Neural progenitor cell (in vitro differentiated cells): ENCODE measurements around the gene SF3B2. TPM values are rescaled to one million over a fixed set of nuclear protein-coding genes. Genes with fewer than 3 reads are reported as not detected.
"Not testable (repeated sequence)": the region's sequence is repeated elsewhere in the genome, so short reads cannot be mapped to it uniquely, and the experiment has no call there.

Source experiments
- DNase-seq: peaks from one replicate; pipeline ENCODE4 v3.0.0-alpha.2; 2016; ENCODE audit warnings: low spot score
- H2AFZ ChIP-seq: fragments of 200-600 bp; sonication (generic); replicated peaks from 2 replicates; pipeline ENCODE4 v1.6.1; 2016; ENCODE audit warnings: antibody characterized with exemption
- H3F3A ChIP-seq: fragments of 200-600 bp; sonication (generic); 2 replicates; pipeline ENCODE4 v1.6.1; 2016; ENCODE audit warnings: antibody characterized with exemption, low read depth
- H3K27ac ChIP-seq: fragments of 200-600 bp; sonication (generic); 2 replicates; pipeline ENCODE4 v1.5.1; 2016; ENCODE audit warnings: mild to moderate bottlenecking
- H3K27me3 ChIP-seq: fragments of 200-600 bp; sonication (generic); 2 replicates; pipeline ENCODE4 v1.6.1; 2016; ENCODE audit warnings: mild to moderate bottlenecking, moderate library complexity
- H3K36me3 ChIP-seq: fragments of 200-600 bp; sonication (generic); 2 replicates; pipeline ENCODE4 v1.5.1; 2016
- H3K4me1 ChIP-seq: fragments of 200-600 bp; sonication (generic); 2 replicates; pipeline ENCODE4 v1.6.1; 2016; ENCODE audit warnings: mixed run types
- H3K4me2 ChIP-seq: fragments of 200-600 bp; sonication (generic); 2 replicates; pipeline ENCODE4 v1.6.1; 2016
- H3K4me3 ChIP-seq: fragments of 200-600 bp; sonication (generic); 2 replicates; pipeline ENCODE4 v1.5.1; 2016
- H3K79me2 ChIP-seq: fragments of 200-600 bp; sonication (generic); 2 replicates; pipeline ENCODE4 v1.6.1; 2016; ENCODE audit warnings: low read depth
- H3K9ac ChIP-seq: fragments of 200-600 bp; sonication (generic); 2 replicates; pipeline ENCODE4 v1.6.1; 2016
- H3K9me3 ChIP-seq: fragments of 200-600 bp; sonication (generic); 2 replicates; pipeline ENCODE4 v1.5.1; 2016; ENCODE audit warnings: low read depth
- H4K20me1 ChIP-seq: fragments of 200-600 bp; sonication (generic); 2 replicates; pipeline ENCODE4 v1.6.1; 2016; ENCODE audit warnings: low read depth
- H3K27ac Mint-ChIP-seq: 3 replicates; pipeline ENCODE4 v1.8.0; 2021; ENCODE audit warnings: mixed read lengths
- H3K27me3 Mint-ChIP-seq: 2 replicates; pipeline ENCODE4 v1.8.0; 2022; ENCODE audit warnings: low read depth, mild to moderate bottlenecking, inconsistent platforms, moderate library complexity, mixed read lengths; ENCODE audit not compliant: insufficient read depth
- H3K36me3 Mint-ChIP-seq: 3 replicates; pipeline ENCODE4 v1.8.0; 2021; ENCODE audit warnings: mixed read lengths
- H3K4me1 Mint-ChIP-seq: 3 replicates; pipeline ENCODE4 v1.8.0; 2021; ENCODE audit warnings: mixed read lengths
- H3K4me3 Mint-ChIP-seq: 3 replicates; pipeline ENCODE4 v1.8.0; 2021; ENCODE audit warnings: mild to moderate bottlenecking, moderate library complexity, mixed read lengths
- H3K9me3 Mint-ChIP-seq: 3 replicates; pipeline ENCODE4 v1.8.0; 2020; ENCODE audit warnings: mixed read lengths
- CTCF ChIP-seq: fragments of 200-600 bp; sonication (generic); IDR thresholded peaks from 2 replicates; pipeline ENCODE4 v1.5.1; 2017; ENCODE audit warnings: antibody characterized with exemption, mild to moderate bottlenecking
- EZH2 ChIP-seq: fragments of 200-600 bp; sonication (generic); IDR thresholded peaks from 2 replicates; pipeline ENCODE4 v1.6.1; 2017; ENCODE audit warnings: antibody characterized with exemption, mild to moderate bottlenecking, moderate library complexity
- EZH2phosphoT487 ChIP-seq: fragments of 200-600 bp; sonication (generic); IDR thresholded peaks from 2 replicates; pipeline ENCODE4 v1.6.1; 2017; ENCODE audit warnings: antibody characterized with exemption
- total RNA-seq: library from RNA; depleted of rRNA; stranded (reverse); fragments of >200 nt; gene quantifications from 2 replicates; pipeline ENCODE4 v1.2.3, GENCODE V29; 2015; ENCODE audit warnings: low replicate concordance

The SF3B2 gene
- total RNA-seq, 1 donor from 2014 or later = 198 TPM

GRCh38 chr11:66089067-66089466 is 36.9 kb downstream of the SF3B2 start:
- Histone ChIP-seq H4K20me1 (peaks cover 6% of the 10 kb centered on the region), H3K4me3 (no peak overlapping the region), H3K9ac (no peak overlapping the region), H3K4me2 (no peak overlapping the region), H2AFZ (no peak overlapping the region), H3K4me1 (no peaks in the 10 kb centered on the region), H3K36me3 (no peaks in the 10 kb centered on the region), H3K27ac (no peak overlapping the region), H3K9me3 (no peaks in the 10 kb centered on the region), H3K27me3 (no peaks in the 10 kb centered on the region), H3K79me2 (no peaks in the 10 kb centered on the region), H3F3A (no peaks in the 10 kb centered on the region)
- TF ChIP-seq CTCF = no peak
- TF ChIP-seq EZH2phosphoT487 = no peak
- TF ChIP-seq EZH2 = no peak
- H3K27me3 Mint-ChIP-seq = no peaks in the 10 kb centered on the region
- no peak overlapping the region for H3K27ac Mint-ChIP-seq
- H3K4me3 Mint-ChIP-seq = no peak overlapping the region
- peaks cover 15% of the 10 kb centered on the region for H3K4me1 Mint-ChIP-seq
- peaks cover 2% of the 10 kb centered on the region for H3K36me3 Mint-ChIP-seq
- H3K9me3 Mint-ChIP-seq = peaks cover 2% of the 10 kb centered on the region
- DNase-seq = no peak

DNA sequence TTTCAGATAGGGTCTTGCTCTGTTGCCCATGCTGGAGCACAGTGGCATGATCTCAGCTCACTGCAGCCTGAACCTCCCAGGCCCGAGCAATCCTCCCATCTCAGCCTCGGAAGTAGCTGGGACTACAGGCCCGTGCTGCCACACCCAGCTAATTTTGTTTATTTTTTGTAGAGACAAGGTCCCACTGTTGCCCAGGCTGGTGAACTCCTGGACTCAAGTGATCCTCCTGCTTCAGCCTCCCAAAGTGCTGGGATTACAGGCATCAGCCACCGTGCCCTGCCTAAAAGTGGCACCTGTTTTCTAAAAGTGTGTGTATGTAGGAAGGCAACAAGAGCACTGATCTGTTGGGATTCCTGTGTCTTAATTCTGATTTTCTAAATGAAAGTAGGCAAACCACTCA is 38.1 kb downstream of the SF3B2 start:
- H3K27me3 Mint-ChIP-seq = no peaks in the 10 kb centered on the region
- no peaks in the 10 kb centered on the region for H3K36me3 ChIP-seq
- H3K4me1 Mint-ChIP-seq = peaks cover 7% of the 10 kb centered on the region
- no peaks in the 10 kb centered on the region for H3K4me1 ChIP-seq
- no peak overlapping the region for H3K4me3 Mint-ChIP-seq
- no peak overlapping the region for H3K27ac ChIP-seq
- H3K9me3 ChIP-seq = no peaks in the 10 kb centered on the region
- no peak overlapping the region for H3K27ac Mint-ChIP-seq
- peaks cover 6% of the 10 kb centered on the region for H4K20me1 ChIP-seq
- no peak for DNase-seq
- no peak overlapping the region for H3K4me2 ChIP-seq
- no peaks in the 10 kb centered on the region for H3F3A ChIP-seq
- H3K9ac ChIP-seq = no peak overlapping the region
- TF ChIP-seq CTCF = no peak
- no peak for TF ChIP-seq EZH2
- no peak for TF ChIP-seq EZH2phosphoT487
- no peak overlapping the region for H3K4me3 ChIP-seq
- peaks cover 2% of the 10 kb centered on the region for H3K9me3 Mint-ChIP-seq
- peaks cover 2% of the 10 kb centered on the region for H3K36me3 Mint-ChIP-seq
- no peaks in the 10 kb centered on the region for H3K79me2 ChIP-seq
- no peak overlapping the region for H2AFZ ChIP-seq
- H3K27me3 ChIP-seq = no peaks in the 10 kb centered on the region

- not testable (repeated sequence) for H3K4me1 ChIP-seq, H3K36me3 Mint-ChIP-seq, H3K79me2 ChIP-seq, DNase-seq, H3K4me3 ChIP-seq, H3K4me2 ChIP-seq, H3K9me3 ChIP-seq, H3K27ac ChIP-seq, H4K20me1 ChIP-seq, H3K4me1 Mint-ChIP-seq, H3K36me3 ChIP-seq, H3K9ac ChIP-seq, H3K4me3 Mint-ChIP-seq, H3K27ac Mint-ChIP-seq, H2AFZ ChIP-seq, H3F3A ChIP-seq, H3K9me3 Mint-ChIP-seq, H3K27me3 ChIP-seq, H3K27me3 Mint-ChIP-seq
Measured at GRCh38 chr11:66092125-66092524, 40.0 kb downstream of the SF3B2 start.

GRCh38 chr11:66099746-66100145 is 47.6 kb downstream of the SF3B2 start:
- not testable (repeated sequence) for H3K79me2 ChIP-seq, H3K9ac ChIP-seq, H3F3A ChIP-seq, H2AFZ ChIP-seq, H3K4me1 Mint-ChIP-seq, H3K4me3 Mint-ChIP-seq, H3K36me3 ChIP-seq, H3K36me3 Mint-ChIP-seq, H3K4me3 ChIP-seq, H4K20me1 ChIP-seq, H3K9me3 Mint-ChIP-seq, H3K4me2 ChIP-seq, H3K4me1 ChIP-seq, DNase-seq, H3K27ac ChIP-seq, H3K27me3 ChIP-seq, H3K27ac Mint-ChIP-seq, H3K27me3 Mint-ChIP-seq, H3K9me3 ChIP-seq
